GM10847 (cell line): ENCODE results near the gene IL21R.

Source experiments
- POLR2A ChIP-seq: IDR thresholded peaks from 2 replicates; pipeline ENCODE4 v1.6.1; 2011; ENCODE audit not compliant: insufficient read length; ENCODE audit errors: extremely low read depth

Gene IL21R

GRCh38 chr16:27437946-27438345 lies 36.0 kb downstream of the IL21R start:
- TF ChIP-seq POLR2A: no peak

DNA sequence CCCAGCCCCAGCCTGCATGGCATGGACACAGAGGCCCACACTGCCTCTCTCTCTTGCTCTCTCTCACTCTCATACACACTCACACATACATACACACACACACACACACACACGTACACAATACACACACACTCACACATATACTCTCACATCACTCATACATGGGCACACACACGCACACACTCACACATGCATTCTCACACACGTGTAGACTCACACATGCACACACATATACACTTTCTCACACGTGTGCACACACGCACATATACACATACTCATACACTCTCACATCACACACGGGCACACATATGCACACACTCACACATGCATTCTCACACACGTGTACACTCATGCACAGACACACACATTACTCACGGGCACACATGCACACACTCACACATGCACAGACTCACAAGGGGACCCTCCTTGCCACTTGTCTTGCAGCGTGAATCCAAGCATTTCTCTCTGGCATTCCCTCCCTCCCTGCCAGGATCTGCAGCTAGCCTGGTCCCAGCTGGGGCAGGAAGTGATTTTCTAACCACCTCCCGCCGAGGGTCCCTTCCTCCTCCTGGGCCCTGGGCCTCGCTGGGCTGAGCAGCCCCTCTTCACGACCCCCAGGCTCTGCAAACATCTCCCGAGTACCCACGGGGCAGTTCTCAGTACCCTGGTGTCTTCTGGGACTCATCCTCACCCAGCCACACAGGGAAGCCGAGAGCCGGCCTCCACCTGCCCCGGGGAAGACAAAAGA lies 37.5 kb downstream of the IL21R start:
- no peak for TF ChIP-seq POLR2A

DNA sequence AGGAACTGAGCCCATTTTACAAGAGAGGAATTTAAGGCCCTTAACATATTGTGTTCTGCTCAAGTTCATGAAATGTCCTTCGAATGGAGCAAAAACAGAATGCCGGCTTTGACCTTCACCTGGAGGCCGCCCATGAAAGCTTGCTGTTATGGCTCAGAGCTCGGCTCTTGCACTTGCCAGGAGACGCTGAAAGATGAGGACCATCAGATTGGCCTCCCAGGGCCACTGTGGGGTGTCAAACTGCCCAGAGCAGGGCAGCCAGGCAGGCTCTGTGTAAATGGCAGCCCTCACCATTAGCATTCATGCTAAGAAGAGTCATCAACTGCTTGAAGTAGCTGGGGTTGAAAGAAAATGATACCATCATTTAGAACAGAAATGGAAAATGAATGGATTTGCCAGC lies 39.3 kb downstream of the IL21R start:
- no peak for TF ChIP-seq POLR2A

DNA sequence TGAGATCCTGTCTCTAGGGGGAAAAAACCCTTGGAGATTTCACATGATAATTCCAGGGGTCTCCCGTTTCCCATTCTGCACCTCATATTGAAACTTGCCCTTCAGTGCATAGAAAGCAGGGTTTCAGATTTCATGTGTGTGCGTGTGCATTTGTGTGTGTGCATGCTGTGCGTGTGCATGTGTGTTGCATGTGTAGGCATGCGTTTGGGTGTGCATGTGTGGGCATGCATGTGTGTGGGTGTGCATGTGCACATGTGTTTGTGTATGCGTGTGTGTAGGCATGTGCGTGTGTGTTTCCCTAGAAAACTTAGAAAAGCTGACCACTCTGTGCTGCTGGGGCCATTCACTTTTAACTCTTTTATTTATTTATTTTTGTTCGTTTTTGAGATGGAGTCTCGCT lies 40.0 kb downstream of the IL21R start:
- TF ChIP-seq POLR2A: no peak

- TF ChIP-seq POLR2A: no peak
Measured at GRCh38 chr16:27444015-27444414, 42.0 kb downstream of the IL21R start.

GRCh38 chr16:27444470-27444869 lies 42.5 kb downstream of the IL21R start:
- TF ChIP-seq POLR2A: no peak

- no peak for TF ChIP-seq POLR2A
Measured at GRCh38 chr16:27445502-27446175, 43.7 kb downstream of the IL21R start.

GRCh38 chr16:27446721-27447120 lies 44.7 kb downstream of the IL21R start:
- TF ChIP-seq POLR2A: peak; percentile 10

GRCh38 chr16:27447301-27447700 lies 45.3 kb downstream of the IL21R start:
- TF ChIP-seq POLR2A: no peak

GRCh38 chr16:27448532-27449433 lies 46.8 kb downstream of the IL21R start:
- no peak for TF ChIP-seq POLR2A

DNA sequence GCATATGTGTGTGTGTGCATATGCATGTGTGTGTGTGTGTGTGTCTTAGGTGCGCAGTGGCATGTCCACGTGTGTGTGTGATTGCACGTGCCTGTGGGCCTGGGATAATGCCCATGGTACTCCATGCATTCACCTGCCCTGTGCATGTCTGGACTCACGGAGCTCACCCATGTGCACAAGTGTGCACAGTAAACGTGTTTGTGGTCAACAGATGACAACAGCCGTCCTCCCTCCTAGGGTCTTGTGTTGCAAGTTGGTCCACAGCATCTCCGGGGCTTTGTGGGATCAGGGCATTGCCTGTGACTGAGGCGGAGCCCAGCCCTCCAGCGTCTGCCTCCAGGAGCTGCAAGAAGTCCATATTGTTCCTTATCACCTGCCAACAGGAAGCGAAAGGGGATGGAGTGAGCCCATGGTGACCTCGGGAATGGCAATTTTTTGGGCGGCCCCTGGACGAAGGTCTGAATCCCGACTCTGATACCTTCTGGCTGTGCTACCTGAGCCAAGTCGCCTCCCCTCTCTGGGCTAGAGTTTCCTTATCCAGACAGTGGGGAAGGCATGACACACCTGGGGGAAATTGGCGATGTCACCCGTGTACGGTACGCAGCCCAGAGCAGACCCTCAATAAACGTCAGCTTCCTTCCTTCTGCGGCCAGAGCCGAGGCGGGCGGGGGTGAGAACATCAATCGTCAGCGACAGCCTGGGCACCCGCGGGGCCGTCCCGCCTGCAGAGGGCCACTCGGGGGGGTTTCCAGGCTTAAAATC lies 47.6 kb downstream of the IL21R start:
- no peak for TF ChIP-seq POLR2A

- TF ChIP-seq POLR2A: no peak
Measured at GRCh38 chr16:27450196-27450549, 48.2 kb downstream of the IL21R start.

DNA sequence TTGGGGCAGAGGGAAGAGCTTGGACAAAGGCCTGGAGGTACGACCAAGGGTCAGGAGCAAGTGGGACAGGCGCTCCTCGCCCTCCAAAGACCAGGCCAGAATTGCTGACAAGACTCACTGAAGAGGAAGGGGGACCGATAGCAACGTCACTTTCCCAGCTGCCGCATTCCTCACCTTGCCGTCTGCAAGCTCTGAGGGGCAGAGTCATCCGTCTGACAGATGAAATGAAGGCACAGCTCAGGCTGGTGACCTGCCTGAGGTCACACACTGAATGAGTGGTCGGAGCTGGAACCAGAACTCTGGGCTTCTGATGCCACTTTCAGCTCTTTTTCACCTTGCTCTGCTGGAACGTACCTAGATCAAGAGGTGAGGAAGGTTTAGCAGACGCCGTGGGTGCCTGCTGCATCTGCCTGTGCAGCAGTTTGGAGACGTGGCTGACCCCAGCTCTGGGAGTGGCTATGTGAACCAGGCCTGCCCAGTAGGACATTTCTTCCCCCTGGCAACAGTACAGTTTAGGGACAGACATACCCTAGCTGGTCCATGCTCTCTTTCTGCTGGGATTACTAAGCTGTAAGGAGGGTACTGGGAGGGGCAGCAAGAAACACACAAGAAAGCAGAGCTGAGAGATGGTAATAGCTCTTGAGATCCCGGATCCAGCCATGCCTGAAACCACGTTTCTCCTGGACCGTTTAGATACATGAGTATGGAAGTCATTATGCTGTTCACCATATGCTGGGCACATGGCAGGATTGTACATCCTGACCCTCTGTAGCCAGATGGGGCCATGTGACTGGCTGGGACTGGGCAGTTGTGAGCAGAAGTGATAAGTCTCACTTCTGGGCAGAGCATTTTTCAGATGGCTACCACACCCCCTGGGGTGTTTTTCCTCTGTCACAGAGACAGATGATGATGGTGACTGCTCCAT lies 50.9 kb downstream of the IL21R start:
- no peak for TF ChIP-seq POLR2A

DNA sequence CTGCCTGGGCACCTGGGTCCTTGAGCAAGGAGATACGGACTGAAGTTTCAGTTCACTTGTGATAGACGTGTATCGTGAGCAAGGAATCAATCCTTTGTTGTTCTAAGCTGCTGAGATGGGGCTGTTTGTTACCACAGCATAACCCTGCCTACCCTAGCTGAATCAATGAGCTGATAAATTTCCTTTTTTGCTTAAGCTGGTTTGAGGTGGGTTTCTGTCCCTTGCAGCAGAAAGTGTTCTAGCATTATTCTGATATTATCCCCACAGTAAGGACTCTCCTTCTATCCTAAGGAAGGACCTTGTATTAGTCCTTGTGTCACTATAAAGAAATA lies 51.5 kb downstream of the IL21R start:
- no peak for TF ChIP-seq POLR2A

DNA sequence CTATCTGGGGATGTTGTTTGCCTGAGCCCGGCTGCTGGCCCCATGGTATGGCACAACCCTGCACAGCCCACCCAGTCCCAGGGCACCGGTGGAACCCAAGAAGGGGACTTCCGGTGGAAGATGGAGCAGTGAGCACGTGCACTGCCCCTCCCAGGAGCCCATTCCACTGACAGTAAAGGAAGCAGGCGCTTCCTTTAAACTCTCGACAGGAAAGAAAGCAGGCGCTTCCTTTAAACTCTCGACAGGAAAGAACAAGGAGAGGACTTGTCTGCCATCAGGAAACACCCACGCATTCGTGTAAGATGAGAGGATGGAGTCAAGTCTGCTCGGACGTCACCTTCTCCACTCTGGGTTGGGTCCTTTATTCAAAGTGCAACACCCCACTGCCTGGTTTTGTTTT lies 53.7 kb downstream of the IL21R start:
- no peak for TF ChIP-seq POLR2A

DNA sequence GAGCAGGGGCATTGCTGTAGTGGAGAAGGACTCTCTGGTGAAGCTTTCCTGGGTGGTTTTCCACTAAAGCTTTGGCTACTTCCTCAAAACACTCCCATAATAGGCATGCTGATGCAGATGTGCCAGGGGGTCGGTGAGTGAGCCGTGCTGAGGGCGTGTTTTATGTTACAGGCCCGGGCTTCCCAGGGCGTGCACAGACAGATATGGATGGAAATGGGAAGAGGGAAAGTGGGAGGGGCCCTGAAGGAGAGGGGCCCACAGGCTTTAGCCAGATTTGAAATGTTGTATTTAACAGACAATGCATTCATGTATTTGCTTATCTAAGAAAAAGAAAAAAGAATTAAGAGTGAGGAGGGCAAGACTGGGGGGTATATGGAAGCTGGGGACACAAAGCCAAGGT lies 56.3 kb downstream of the IL21R start:
- TF ChIP-seq POLR2A: no peak
